Measurements from ENCODE around the gene GRM1.

GRM1 gene
- long read RNA-seq, result 0 reads

- no peak for DNase-seq (ENCODE audit: low read depth in 1 of 2, low spot score in 1 of 2)
- no peak within 1 kb of the TSS for H3K27ac ChIP-seq (replicated peaks)
- no peak within 1 kb of the TSS for H3K4me3 ChIP-seq (replicated peaks; ENCODE audit: insufficient read depth, low read length)
- H3K27me3 ChIP-seq (ENCODE audit: insufficient read depth, poor library complexity, severe bottlenecking), result peaks cover 33% of the 10 kb centered on the region
- TF ChIP-seq REST (IDR thresholded peaks at IDR 0.05; ENCODE audit: insufficient replicate concordance, low read depth) (no peak), CTCF (IDR thresholded peaks at IDR 0.05; ENCODE audit: insufficient read depth, low read length) (no peak)
Observed at GRCh38 chr6:146028851-146029572, at the start of gene GRM1. TSS of gene GRM1 (plus strand) at chr6:146029062. CDS start at chr6:146029518, 456 bp downstream.

GRCh38 chr6:146009338-146009737, 19.5 kb upstream of the GRM1 start:
- H3K27ac ChIP-seq (replicated peaks), result no peak overlapping the region
- no peak for TF ChIP-seq REST (IDR thresholded peaks at IDR 0.05; ENCODE audit: insufficient replicate concordance, low read depth)
- TF ChIP-seq POLR2AphosphoS5 (IDR thresholded peaks at IDR 0.05; ENCODE audit: low read depth), result no peak
- TF ChIP-seq CTCF (IDR thresholded peaks at IDR 0.05; ENCODE audit: insufficient read depth, low read length), result no peak
- TF ChIP-seq GABPA (IDR thresholded peaks at IDR 0.05; ENCODE audit: low read depth), result no peak
- H3K4me3 ChIP-seq (replicated peaks; ENCODE audit: insufficient read depth, low read length), result no peak overlapping the region
- DNase-seq (ENCODE audit: low read depth in 1 of 2, low spot score in 1 of 2), result no peak
- H3K27me3 ChIP-seq (ENCODE audit: insufficient read depth, poor library complexity, severe bottlenecking), result peaks cover under 1% of the 10 kb centered on the region

- TF ChIP-seq SPI1 (IDR thresholded peaks at IDR 0.05; ENCODE audit: borderline replicate concordance, low read depth) (no peak), GABPA (IDR thresholded peaks at IDR 0.05; ENCODE audit: low read depth) (no peak), POLR2AphosphoS5 (IDR thresholded peaks at IDR 0.05; ENCODE audit: low read depth) (no peak), REST (IDR thresholded peaks at IDR 0.05; ENCODE audit: insufficient replicate concordance, low read depth) (no peak)
- no peak for DNase-seq (ENCODE audit: low read depth in 1 of 2, low spot score in 1 of 2)
- H3K4me3 ChIP-seq (replicated peaks; ENCODE audit: insufficient read depth, low read length), result no peak overlapping the region
- H3K27ac ChIP-seq (replicated peaks), result no peak overlapping the region
- H3K27me3 ChIP-seq (ENCODE audit: insufficient read depth, poor library complexity, severe bottlenecking), result peaks cover 2% of the 10 kb centered on the region
Observed at GRCh38 chr6:146014233-146014632, 14.6 kb upstream of the GRM1 start.

All from HL-60 (cell line).